ENCODE data around the gene MCRS1. TPM values are rescaled to one million over a fixed set of nuclear protein-coding genes. Genes with fewer than 3 reads are reported as not detected.
"Not testable (repeated sequence)": the region's sequence is repeated elsewhere in the genome, so short reads cannot be mapped to it uniquely, and the experiment has no call there.

MCRS1 gene
- total RNA-seq, 2 donors from 2014 or later, result 46.6 TPM

- Histone ChIP-seq H3K4me3 (no peak overlapping the region), H3K4me1 (ENCODE audit: control insufficient read depth in 1 of 2, low read depth in 2 of 2) (peaks cover 0 to 6% of the 10 kb centered on the region in 2 donors), H3K9me3 (no peaks in the 10 kb centered on the region), H3K36me3 (no peaks in the 10 kb centered on the region), H3K27me3 (replicated peaks; ENCODE audit: insufficient read depth) (no peaks in the 10 kb centered on the region), H3K27ac (no peak overlapping the region)
- TF ChIP-seq CTCF (IDR thresholded peaks at IDR 0.05), result no peak
- ATAC-seq (ENCODE audit: insufficient number of reproducible peaks, low FRiP score, low read depth), result no peak
- DNase-seq (ENCODE audit: low spot score), result no peak
Measured at GRCh38 chr12:49609875-49610154, 41.9 kb upstream of the MCRS1 start.

GRCh38 chr12:49609059-49609874 lies 41.3 kb upstream of the MCRS1 start:
- H3K4me1 ChIP-seq (ENCODE audit: control insufficient read depth in 1 of 2, low read depth in 2 of 2), result peaks cover 0 to 6% of the 10 kb centered on the region in 2 donors
- no peaks in the 10 kb centered on the region for H3K27me3 ChIP-seq (replicated peaks; ENCODE audit: insufficient read depth)
- no peaks in the 10 kb centered on the region for H3K36me3 ChIP-seq
- no peak for TF ChIP-seq CTCF (IDR thresholded peaks at IDR 0.05)
- H3K9me3 ChIP-seq, result no peaks in the 10 kb centered on the region
- H3K27ac ChIP-seq, result no peak overlapping the region
- no peak for ATAC-seq (ENCODE audit: insufficient number of reproducible peaks, low FRiP score, low read depth)
- DNase-seq (ENCODE audit: low spot score), result no peak
- no peak overlapping the region for H3K4me3 ChIP-seq

- H3K27ac ChIP-seq; H3K36me3 ChIP-seq; H3K4me3 ChIP-seq; H3K9me3 ChIP-seq; ATAC-seq (ENCODE audit: insufficient number of reproducible peaks, low FRiP score, low read depth); DNase-seq (ENCODE audit: low spot score); H3K27me3 ChIP-seq (replicated peaks; ENCODE audit: insufficient read depth); H3K4me1 ChIP-seq (ENCODE audit: control insufficient read depth in 1 of 2, low read depth in 2 of 2): not testable (repeated sequence)
Measured at GRCh38 chr12:49605539-49605938, 37.6 kb upstream of the MCRS1 start, which contains the start of gene FAM186B. TSS of gene FAM186B (minus strand) at chr12:49605639. CDS start at chr12:49605477, 162 bp downstream.

GRCh38 chr12:49604856-49605255 lies 36.9 kb upstream of the MCRS1 start:
- H3K4me3 ChIP-seq, result no peak overlapping the region
- no peak for ATAC-seq (ENCODE audit: insufficient number of reproducible peaks, low FRiP score, low read depth)
- no peaks in the 10 kb centered on the region for H3K9me3 ChIP-seq
- no peak for TF ChIP-seq CTCF (IDR thresholded peaks at IDR 0.05)
- H3K4me1 ChIP-seq (ENCODE audit: control insufficient read depth in 1 of 2, low read depth in 2 of 2), result peaks cover 0 to 6% of the 10 kb centered on the region in 2 donors
- DNase-seq (ENCODE audit: low spot score), result no peak
- H3K36me3 ChIP-seq, result no peaks in the 10 kb centered on the region
- H3K27me3 ChIP-seq (replicated peaks; ENCODE audit: insufficient read depth), result no peaks in the 10 kb centered on the region
- no peak overlapping the region for H3K27ac ChIP-seq

- ATAC-seq (ENCODE audit: insufficient number of reproducible peaks, low FRiP score, low read depth) (no peak), DNase-seq (ENCODE audit: low spot score) (no peak)
- peaks cover 0 to 6% of the 10 kb centered on the region in 2 donors for H3K4me1 ChIP-seq (ENCODE audit: control insufficient read depth in 1 of 2, low read depth in 2 of 2)
- H3K36me3 ChIP-seq, result no peaks in the 10 kb centered on the region
- no peak overlapping the region for H3K27ac ChIP-seq
- no peaks in the 10 kb centered on the region for H3K9me3 ChIP-seq
- no peaks in the 10 kb centered on the region for H3K27me3 ChIP-seq (replicated peaks; ENCODE audit: insufficient read depth)
- no peak overlapping the region for H3K4me3 ChIP-seq
- no peak for TF ChIP-seq CTCF (IDR thresholded peaks at IDR 0.05)
Measured at GRCh38 chr12:49603721-49604120, 35.8 kb upstream of the MCRS1 start.

- Histone ChIP-seq H3K4me3 (no peak overlapping the region), H3K9me3 (no peaks in the 10 kb centered on the region), H3K4me1 (ENCODE audit: control insufficient read depth in 1 of 2, low read depth in 2 of 2) (no peaks in the 10 kb centered on the region), H3K27ac (no peak overlapping the region), H3K36me3 (no peaks in the 10 kb centered on the region), H3K27me3 (replicated peaks; ENCODE audit: insufficient read depth) (no peaks in the 10 kb centered on the region)
- no peak for DNase-seq (ENCODE audit: low spot score)
- TF ChIP-seq CTCF (IDR thresholded peaks at IDR 0.05), result no peak
- ATAC-seq (ENCODE audit: insufficient number of reproducible peaks, low FRiP score, low read depth), result no peak
Measured at GRCh38 chr12:49599961-49600360, 32.0 kb upstream of the MCRS1 start.
